Measurements from ENCODE around the gene CACNG6. TPM values are rescaled to one million over a fixed set of nuclear protein-coding genes. Genes with fewer than 3 reads are reported as not detected.

Gene CACNG6
- total RNA-seq, 1 donor from 2014 or later: 0.77 TPM

GRCh38 chr19:54047616-54048015 lies 56.2 kb downstream of the CACNG6 start:
- H3K4me1 Mint-ChIP-seq: no peaks in the 10 kb centered on the region
- H3K27ac Mint-ChIP-seq (ENCODE audit: unreplicated experiment): no peak overlapping the region
- DNase-seq (ENCODE audit: low read depth, low spot score): no peak
- no peak for TF ChIP-seq CTCF (conservative IDR thresholded peaks at IDR 0.05)
- H3K27me3 Mint-ChIP-seq (ENCODE audit: low read depth): peaks cover 47% of the 10 kb centered on the region
- no peak overlapping the region for H3K4me3 Mint-ChIP-seq
- no peaks in the 10 kb centered on the region for H3K36me3 Mint-ChIP-seq (ENCODE audit: low read depth)
- H3K9me3 Mint-ChIP-seq: peaks cover 2% of the 10 kb centered on the region

Other genes starting within 250 kb of the CACNG6 start
- gene NLRP12, start 167.3 kb upstream of the CACNG6 start, total RNA-seq: not detected in 2 replicates
- 15.0 and 19.1 TPM in 2 replicates for gene MYADM, start 123.8 kb upstream of the CACNG6 start, total RNA-seq
- gene PRKCG, start 109.4 kb upstream of the CACNG6 start, total RNA-seq: 0.55 and 0.65 TPM in 2 replicates
- gene CACNG7, start 82.4 kb upstream of the CACNG6 start, total RNA-seq: 25.3 and 26.4 TPM in 2 replicates
- gene CACNG8, start 28.7 kb upstream of the CACNG6 start, total RNA-seq: 0.23 and 0.33 TPM in 2 replicates
- not detected in 2 replicates for gene VSTM1, start 72.3 kb downstream of the CACNG6 start, total RNA-seq
- gene TARM1, start 89.7 kb downstream of the CACNG6 start, total RNA-seq: not detected in 2 replicates
- gene OSCAR, start 109.2 kb downstream of the CACNG6 start, total RNA-seq: not detected in 2 replicates
- 131 and 162 TPM in 2 replicates for gene NDUFA3, start 111.2 kb downstream of the CACNG6 start, total RNA-seq
- gene TFPT, start 124.0 kb downstream of the CACNG6 start, total RNA-seq: 24.5 and 26.8 TPM in 2 replicates
- 94.8 and 104 TPM in 2 replicates for gene PRPF31, start 124.1 kb downstream of the CACNG6 start, total RNA-seq
- 87.6 and 95.5 TPM in 2 replicates for gene CNOT3, start 146.1 kb downstream of the CACNG6 start, total RNA-seq
- gene LENG1, start 168.1 kb downstream of the CACNG6 start, total RNA-seq: 5.1 and 5.9 TPM in 2 replicates
- gene TMC4, start 181.5 kb downstream of the CACNG6 start, total RNA-seq: 0.28 TPM in 1 of 2 replicates, not detected in the other
- gene MBOAT7, start 197.9 kb downstream of the CACNG6 start, total RNA-seq: 74.2 and 76.5 TPM in 2 replicates
- 66.2 and 67.9 TPM in 2 replicates for gene TSEN34, start 199.7 kb downstream of the CACNG6 start, total RNA-seq
- gene RPS9, start 209.2 kb downstream of the CACNG6 start, total RNA-seq: 1,439 and 1,464 TPM in 2 replicates
- gene LILRB3, start 231.4 kb downstream of the CACNG6 start, total RNA-seq: not detected in 2 replicates